Esophagus mucosa (tissue), 1 donor: ENCODE data around the gene PFKFB3. TPM values are rescaled to one million over a fixed set of nuclear protein-coding genes. Genes with fewer than 3 reads are reported as not detected.
"Not testable (repeated sequence)": the region's sequence is repeated elsewhere in the genome, so short reads cannot be mapped to it uniquely, and the experiment has no call there.

Source experiments
- ATAC-seq: fragments of 200-7000 bp; cut with Tn5 transposase; one replicate; pipeline ENCODE4 v1.9.1; 2020
- total RNA-seq: library from RNA; stranded (reverse); gene quantifications from one replicate; pipeline ENCODE4 v1.2.4, GENCODE V29; 2023
- donor health status: DM: yes; HTN: yes; CAD: no.

The PFKFB3 gene
- total RNA-seq, 1 donor from 2014 or later: 48.2 TPM

DNA sequence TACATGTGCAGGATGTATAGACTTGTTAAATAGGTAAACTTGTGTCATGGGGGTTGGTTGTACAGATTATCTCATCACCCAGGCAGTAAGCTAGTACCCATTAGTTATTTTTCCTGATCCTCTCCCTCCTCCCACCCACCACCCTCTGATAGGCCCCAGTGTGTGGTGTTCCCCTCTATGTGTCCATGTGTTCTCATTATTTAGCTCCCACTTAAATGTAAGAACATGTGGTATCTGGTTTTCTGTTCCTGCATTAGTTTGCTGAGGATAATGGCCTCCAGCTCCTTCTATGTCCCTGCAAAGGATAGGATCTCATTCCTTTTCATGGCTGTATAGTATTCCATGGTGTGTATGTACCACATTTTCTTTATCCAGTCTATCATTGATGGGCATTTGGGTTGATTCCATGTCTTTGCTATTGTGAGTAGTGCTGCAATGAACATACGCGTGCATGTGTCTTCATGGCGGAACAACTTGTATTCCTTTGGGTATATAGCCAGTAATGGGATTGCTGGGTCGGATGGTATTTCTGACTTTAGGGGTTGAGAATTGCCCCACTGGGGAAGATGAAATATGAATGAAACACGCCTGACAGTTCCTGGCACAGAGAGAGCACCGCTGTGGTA, 36.0 kb downstream of the PFKFB3 start:
- not testable (repeated sequence) for ATAC-seq

DNA sequence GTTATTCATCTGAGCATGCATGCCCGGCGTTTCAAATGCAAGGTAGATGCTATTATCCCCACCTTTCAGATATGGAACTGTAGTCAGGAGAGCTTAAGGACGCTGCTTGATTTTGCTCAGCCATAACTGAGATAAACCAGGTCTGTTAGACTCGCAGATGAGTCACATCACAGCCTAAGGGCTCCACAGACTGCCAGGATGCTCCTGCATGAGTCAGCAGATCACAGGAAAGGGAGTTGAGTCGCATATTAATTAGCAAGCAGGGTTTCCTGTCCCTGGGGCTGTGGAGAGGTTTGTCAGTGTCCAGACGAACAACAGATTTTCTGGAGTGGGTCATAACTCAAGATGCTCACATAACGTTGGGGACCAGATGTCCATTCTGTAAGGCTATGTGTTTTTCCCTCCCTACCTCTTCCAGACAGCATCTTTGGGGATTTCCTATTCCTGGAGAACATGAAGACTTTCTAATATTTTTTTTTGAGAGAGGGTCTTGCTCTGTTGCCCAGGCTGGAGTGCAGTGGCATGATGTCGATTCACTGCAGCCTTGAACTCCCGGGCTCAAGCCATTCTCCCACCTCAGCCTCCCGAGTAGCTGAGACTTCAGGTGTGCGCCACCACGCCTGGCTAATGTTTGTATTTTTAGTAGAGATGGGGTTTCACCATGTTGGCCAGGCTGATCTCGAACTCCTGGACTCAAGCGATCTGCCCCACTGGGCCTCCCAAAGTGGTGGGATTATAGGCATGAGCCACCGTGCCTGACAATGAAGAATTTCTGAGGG, 36.7 kb downstream of the PFKFB3 start:
- peak; percentile 95 for ATAC-seq

GRCh38 chr10:6240254-6240653, 37.5 kb downstream of the PFKFB3 start:
- ATAC-seq: no peak

GRCh38 chr10:6242089-6242488, 39.4 kb downstream of the PFKFB3 start:
- ATAC-seq: no peak

GRCh38 chr10:6244510-6244909, 41.8 kb downstream of the PFKFB3 start:
- peak; percentile 69 for ATAC-seq

DNA sequence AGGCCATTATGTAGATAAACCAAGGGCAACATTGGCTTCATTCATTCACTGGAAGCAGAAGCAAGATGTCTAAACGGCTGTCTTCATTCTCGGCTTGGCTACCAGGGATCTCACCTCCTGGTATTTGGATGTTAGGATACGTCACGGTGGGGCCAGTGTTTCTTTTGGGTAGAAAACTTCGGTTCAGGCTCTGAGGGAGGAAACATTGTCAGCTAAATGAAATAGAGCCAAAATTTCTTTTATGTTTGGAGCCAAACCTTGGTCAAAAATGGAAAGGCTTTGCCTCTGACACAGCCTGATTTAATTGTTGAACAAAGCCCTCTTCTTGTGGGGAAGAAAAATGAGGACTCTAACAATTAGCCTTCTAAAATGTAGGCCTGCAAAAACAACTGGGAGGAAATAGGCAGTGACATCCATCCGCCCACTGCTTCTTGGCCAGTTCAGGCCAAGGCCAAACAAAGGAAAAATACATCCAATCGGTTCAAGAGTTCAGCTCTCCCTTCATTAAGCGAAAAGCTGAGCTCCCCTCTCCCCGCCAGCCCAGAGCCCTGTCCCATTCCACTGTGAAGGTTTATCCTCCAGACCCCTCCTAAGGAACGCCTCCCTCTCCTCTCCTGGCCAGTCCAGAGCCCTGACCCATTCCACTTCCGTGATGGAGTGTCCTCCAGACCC, 44.4 kb downstream of the PFKFB3 start:
- no peak for ATAC-seq

DNA sequence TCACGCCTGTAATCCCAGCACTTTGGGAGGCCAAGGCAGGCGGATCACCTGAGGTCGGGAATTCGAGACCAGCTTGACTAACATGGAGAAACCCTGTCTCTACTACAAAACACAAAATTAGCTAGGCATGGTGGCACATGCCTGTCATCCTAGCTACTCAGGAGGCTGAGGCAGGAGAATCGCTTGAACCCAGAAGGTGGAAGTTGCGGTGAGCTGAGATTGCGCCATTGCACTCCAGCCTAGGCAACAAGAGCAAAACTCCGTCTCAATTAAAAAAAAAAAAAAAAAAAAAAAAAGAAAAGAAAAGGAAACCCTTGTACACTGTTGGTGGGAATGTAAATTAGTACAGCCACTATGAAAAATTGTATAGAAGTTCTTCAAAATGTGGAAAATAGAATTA, 46.2 kb downstream of the PFKFB3 start:
- ATAC-seq: not testable (repeated sequence)

GRCh38 chr10:6249698-6250097, 47.0 kb downstream of the PFKFB3 start:
- ATAC-seq: no peak

DNA sequence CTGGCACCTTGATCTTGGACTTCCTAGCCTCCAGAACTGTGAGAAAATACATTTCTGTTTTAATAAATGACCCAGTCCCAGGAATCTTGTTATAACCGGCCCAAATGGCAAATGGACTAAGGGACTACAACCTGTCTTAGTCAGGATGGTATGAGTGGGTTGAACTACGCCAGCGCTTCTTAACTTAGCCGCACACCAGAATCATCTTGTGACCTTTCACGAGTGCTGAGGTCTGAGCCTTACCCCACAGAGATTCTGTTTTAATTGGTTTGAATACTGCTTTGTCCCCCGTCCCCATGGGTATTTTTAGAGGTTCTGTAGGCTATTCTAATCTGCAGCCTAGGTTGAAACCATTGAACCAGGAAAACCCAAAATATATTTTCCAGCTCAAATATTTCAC, 48.0 kb downstream of the PFKFB3 start:
- ATAC-seq: no peak

DNA sequence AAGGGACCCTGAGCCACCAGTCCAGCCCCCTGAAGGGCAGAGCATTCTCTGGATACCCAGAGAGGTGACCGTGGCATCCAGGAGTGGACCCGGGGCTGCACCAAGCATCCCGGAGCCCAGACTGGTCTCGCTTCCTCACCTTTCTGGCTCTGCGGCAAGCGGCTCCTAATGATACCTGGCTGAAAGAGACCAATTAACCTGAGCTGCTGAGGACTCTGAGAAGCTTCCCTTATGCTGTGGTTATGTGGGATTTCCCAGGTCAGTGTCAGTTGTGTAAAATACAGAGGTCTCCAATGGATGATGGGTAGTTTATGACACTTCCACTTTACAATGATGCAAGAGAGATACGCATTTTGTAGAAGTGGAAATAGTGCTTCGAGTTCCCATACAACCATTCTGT, 51.5 kb downstream of the PFKFB3 start:
- ATAC-seq: no peak

GRCh38 chr10:6255548-6256061, 52.9 kb downstream of the PFKFB3 start:
- peak; percentile 66 for ATAC-seq

DNA sequence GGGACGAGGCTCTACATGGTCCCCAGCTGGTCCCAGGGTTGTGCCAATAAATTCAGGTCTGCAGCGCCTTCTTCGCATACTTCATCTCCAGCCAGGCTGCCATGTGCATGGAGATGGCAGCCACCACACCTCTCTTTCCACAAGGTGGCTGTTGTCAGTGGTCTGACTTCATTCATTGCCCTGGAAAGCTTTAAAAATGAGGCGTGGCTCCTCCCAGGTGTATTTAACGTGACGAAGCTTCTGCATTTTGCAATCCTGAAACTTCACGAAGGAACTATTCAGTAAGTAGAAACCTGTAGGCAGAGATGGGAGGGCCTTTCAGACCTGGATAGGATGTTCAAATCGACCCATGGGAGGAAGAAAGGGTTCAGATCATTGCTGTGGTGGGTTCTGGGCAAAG, 53.7 kb downstream of the PFKFB3 start:
- ATAC-seq: peak; percentile 57

GRCh38 chr10:6259153-6259552, 56.4 kb downstream of the PFKFB3 start:
- no peak for ATAC-seq

DNA sequence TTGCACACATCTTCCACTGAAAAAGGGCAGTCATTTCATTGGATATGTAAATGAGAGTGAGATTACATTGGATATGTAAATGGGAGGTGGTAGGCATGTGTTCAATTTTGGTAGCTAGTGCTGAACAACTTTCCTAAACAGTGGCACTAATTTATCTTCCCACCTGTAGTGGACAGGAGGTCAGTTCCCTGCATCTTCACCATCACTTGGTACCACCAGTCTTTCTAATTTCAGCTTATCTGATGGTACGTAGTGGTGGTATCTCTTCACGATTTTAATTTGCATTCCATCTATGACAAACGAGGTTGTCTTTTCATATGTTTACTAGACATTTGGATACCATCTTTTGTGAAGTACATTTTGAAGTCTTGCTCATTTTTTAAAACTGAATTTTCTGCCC, 58.1 kb downstream of the PFKFB3 start:
- ATAC-seq: no peak

GRCh38 chr10:6267941-6268340, 65.2 kb downstream of the PFKFB3 start:
- no peak for ATAC-seq

DNA sequence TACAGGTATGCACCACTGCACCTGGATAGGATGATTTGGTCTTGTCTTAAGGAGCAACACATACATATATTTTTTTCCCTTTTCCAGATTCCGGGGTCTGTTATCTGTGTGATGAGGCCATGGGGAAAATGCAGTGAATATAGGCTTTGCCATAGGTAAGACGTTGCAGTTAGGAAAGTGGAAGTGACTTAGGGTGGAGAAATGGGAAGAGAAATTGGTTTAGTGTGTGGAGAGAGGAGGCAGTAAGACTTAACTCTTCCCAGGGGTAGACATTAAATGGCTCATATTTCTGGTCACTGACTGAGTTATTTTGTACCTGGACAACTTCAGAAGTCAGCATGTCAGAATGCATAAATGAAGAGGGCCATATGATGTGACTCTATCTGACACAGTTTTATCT, 66.7 kb downstream of the PFKFB3 start:
- ATAC-seq: no peak

DNA sequence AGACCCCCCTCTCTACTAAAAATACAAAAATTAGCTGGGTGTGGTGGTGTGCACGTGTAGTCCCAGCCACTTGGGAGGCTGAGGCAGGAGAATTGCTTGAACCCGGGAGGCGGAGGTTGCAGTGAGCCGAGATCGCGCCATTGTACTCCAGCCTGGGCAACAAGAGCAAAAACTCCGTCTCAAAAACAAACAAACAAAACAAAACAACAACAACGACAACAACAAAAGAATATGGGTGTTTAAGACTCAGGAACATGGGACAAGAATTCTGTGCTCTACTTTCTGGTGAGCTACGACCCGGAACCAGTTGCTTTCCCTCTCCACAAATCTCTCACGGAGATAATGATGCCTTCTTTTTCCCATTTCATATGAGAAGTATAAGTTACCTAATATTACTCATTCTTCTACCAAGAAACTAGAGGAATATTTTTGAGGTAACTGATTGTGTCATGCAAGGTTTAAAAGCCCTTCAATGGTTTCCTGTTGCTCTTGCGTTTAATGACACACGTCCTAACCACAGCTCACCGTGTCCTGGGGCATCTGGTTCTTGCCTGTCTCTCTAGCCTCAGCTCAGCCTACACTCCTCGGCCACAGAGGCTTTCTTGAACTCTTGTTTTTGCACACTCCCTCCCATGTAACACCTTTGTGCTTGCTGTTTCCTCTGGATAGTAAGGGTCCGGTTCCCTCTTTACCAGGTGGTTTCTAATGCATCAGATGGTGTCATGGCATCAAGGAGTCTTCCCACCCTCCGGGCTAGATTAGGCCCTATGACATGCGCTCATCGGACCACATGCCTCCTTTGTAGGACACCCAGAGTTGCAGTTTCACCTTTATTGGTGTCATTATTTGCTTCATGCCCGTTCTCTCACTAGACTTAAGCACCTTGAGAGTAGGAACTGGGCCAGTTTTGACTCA, 67.5 kb downstream of the PFKFB3 start:
- no peak for ATAC-seq

GRCh38 chr10:6270951-6271350, 68.2 kb downstream of the PFKFB3 start:
- no peak for ATAC-seq

- ATAC-seq: no peak
Measured at GRCh38 chr10:6271663-6272062, 68.9 kb downstream of the PFKFB3 start.

DNA sequence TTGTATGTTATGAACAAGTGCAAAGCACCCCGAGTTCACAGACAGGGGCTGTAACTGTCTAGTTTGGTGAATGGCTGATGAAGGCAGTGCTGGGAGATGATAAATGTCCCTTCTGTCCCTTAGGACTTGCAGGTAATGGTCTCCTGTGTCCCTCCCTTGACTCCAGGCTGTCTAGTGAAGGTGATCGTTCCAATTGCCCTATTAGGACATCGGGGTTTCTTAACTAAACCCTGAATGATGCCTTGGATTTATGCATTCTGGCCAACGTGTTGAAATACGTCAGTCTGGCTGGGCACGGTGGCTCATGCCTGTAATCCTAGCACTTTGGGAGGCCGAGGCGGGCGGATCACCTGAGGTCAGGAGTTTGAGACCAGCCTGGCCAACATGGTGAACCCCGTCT, 69.4 kb downstream of the PFKFB3 start:
- ATAC-seq: no peak

GRCh38 chr10:6273351-6273750, 70.6 kb downstream of the PFKFB3 start:
- ATAC-seq: no peak

DNA sequence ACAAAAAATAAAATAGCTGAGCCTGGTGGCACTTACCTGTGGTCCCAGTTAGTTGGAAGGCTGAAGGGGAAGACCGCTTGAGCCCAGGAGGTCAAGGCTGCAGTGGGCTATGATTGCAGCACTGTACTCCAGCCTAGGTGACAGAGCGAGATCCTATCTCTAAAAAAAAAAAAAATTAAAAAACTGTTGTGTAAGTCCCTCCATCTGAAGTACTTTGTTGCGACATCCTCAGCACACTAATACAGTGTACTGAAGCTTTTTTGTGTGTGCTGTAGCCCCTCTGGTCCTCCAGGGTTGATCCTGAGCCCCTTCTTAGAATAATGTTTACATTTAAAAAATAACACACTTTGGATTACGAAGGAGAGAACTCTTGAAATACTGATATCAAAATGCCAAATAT, 71.3 kb downstream of the PFKFB3 start:
- ATAC-seq: no peak

- no peak for ATAC-seq
Measured at GRCh38 chr10:6274484-6274883, 71.8 kb downstream of the PFKFB3 start.
